B cell (primary cell): ENCODE results near the gene SRPRB. TPM values are rescaled to one million over a fixed set of nuclear protein-coding genes. Genes with fewer than 3 reads are reported as not detected.

ENCODE experiments used
- ATAC-seq: fragments of 200-7000 bp; cut with Tn5 transposase; one replicate; pipeline ENCODE4 v1.10.0; 2021; ENCODE audit warnings: low read depth, mild to moderate bottlenecking, moderate number of reproducible peaks, moderate library complexity
- CTCF ChIA-PET: fragments of 350-600 bp; sonication (Branson Sonifier 250); formaldehyde crosslinking; loops from one replicate; lab custom pipeline; 2021; ENCODE audit warnings: antibody characterized with exemption, inconsistent platforms; lab: Charles Lee
- POLR2A ChIA-PET: fragments of 350-600 bp; sonication (Branson Sonifier 250); formaldehyde crosslinking; loops from one replicate; lab custom pipeline; 2021; ENCODE audit warnings: antibody characterized with exemption; lab: Charles Lee
- DNase-seq: peaks from one replicate; pipeline ENCODE4 v3.0.0; 2013
- H2AFZ ChIP-seq: 2 replicates; pipeline ENCODE4 v1.6.1; 2012; ENCODE audit warnings: mild to moderate bottlenecking, low read depth, low read length; ENCODE audit not compliant: insufficient read depth, poor library complexity, severe bottlenecking
- H3K27ac ChIP-seq, 2 donors: 1 replicate in 1 of 2; 2 replicates in 1 of 2; pipeline ENCODE4 v1.5.1; 2012 to 2013; ENCODE audit warnings: low read length in 2 of 2, mild to moderate bottlenecking in 2 of 2, moderate library complexity in 1 of 2
- H3K27me3 ChIP-seq, 4 experiments: fragments of 200-600 bp in 1 of 4; sonication (generic) in 1 of 4; replicated peaks in 1 of 4; 1 replicate in 2 of 4; 2 replicates in 2 of 4; pipeline versions ENCODE4 v1.6.1 to v1.7.0; 2013 to 2016; ENCODE audit warnings: low read length in 3 of 4, mild to moderate bottlenecking in 2 of 4, mixed read lengths in 1 of 4, moderate library complexity in 1 of 4; ENCODE audit not compliant: insufficient read depth in 4 of 4, control insufficient read depth in 3 of 4; ENCODE audit errors: control extremely low read depth in 1 of 4
- H3K36me3 ChIP-seq, 2 experiments: replicated peaks in 1 of 2; 1 replicate in 1 of 2; 2 replicates in 1 of 2; pipeline versions ENCODE4 v1.6.1 to v1.7.1; 2013; ENCODE audit warnings: low read length in 1 of 2; ENCODE audit not compliant: insufficient read depth in 2 of 2, control insufficient read depth in 1 of 2; ENCODE audit errors: control extremely low read depth in 1 of 2, extremely low read depth in 1 of 2
- H3K4me1 ChIP-seq, 2 donors: fragments of 200-600 bp in 1 of 2; sonication (generic) in 1 of 2; 1 replicate in 1 of 2; 2 replicates in 1 of 2; pipeline versions ENCODE4 v1.5.1 to v1.6.1; 2013 to 2017; ENCODE audit warnings: low read length in 2 of 2; ENCODE audit not compliant: control insufficient read depth in 2 of 2, insufficient read depth in 2 of 2
- H3K4me2 ChIP-seq: replicated peaks from 2 replicates; pipeline ENCODE3; 2012; ENCODE audit warnings: mild to moderate bottlenecking, low read depth, low read length; ENCODE audit not compliant: poor library complexity, severe bottlenecking
- H3K4me3 ChIP-seq, 5 experiments: fragments of 200-600 bp in 1 of 5; sonication (generic) in 1 of 5; 1 replicate in 3 of 5; 2 replicates in 2 of 5; pipeline versions ENCODE4 v1.5.1 to v1.7.0; 2011 to 2016; ENCODE audit warnings: low read length in 4 of 5, mild to moderate bottlenecking in 4 of 5, low read depth in 2 of 5, control low read depth in 1 of 5, moderate library complexity in 1 of 5; ENCODE audit not compliant: insufficient read depth in 1 of 5; ENCODE audit errors: control extremely low read depth in 1 of 5, extremely low read depth in 1 of 5
- H3K79me2 ChIP-seq: fragments of 200-600 bp; sonication (generic); one replicate; pipeline ENCODE4 v1.6.0; 2016; ENCODE audit warnings: low read length; ENCODE audit not compliant: control insufficient read depth, insufficient read depth
- H3K9ac ChIP-seq: fragments of 200-600 bp; sonication (generic); 2 replicates; pipeline ENCODE4 v1.6.1; 2017; ENCODE audit warnings: mild to moderate bottlenecking, low read length, moderate library complexity
- H3K9me3 ChIP-seq, 3 donors: one replicate each; pipeline versions ENCODE4 v1.6.1 to v1.7.1; 2013; ENCODE audit warnings: low read length in 2 of 3; ENCODE audit not compliant: control insufficient read depth in 2 of 3, insufficient read depth in 1 of 3; ENCODE audit errors: control extremely low read depth in 1 of 3
- H4K20me1 ChIP-seq: 2 replicates; pipeline ENCODE4 v1.6.0; 2012; ENCODE audit warnings: mild to moderate bottlenecking, low read length; ENCODE audit not compliant: insufficient read depth, control insufficient read depth, poor library complexity, severe bottlenecking
- H3K27ac Mint-ChIP-seq: one replicate; pipeline ENCODE4 v1.8.0; 2021; ENCODE audit warnings: mixed read lengths
- H3K27me3 Mint-ChIP-seq: one replicate; pipeline ENCODE4 v1.8.0; 2021; ENCODE audit warnings: mixed read lengths
- H3K4me1 Mint-ChIP-seq: one replicate; pipeline ENCODE4 v1.8.0; 2021; ENCODE audit warnings: mixed read lengths
- H3K4me3 Mint-ChIP-seq: one replicate; pipeline ENCODE4 v1.8.0; 2021; ENCODE audit warnings: mixed read lengths
- H3K9me3 Mint-ChIP-seq: one replicate; pipeline ENCODE4 v1.8.0; 2022; ENCODE audit warnings: mixed read lengths; ENCODE audit not compliant: insufficient read depth
- EZH2 ChIP-seq: IDR thresholded peaks from 2 replicates; pipeline ENCODE4 v1.6.1; 2012; ENCODE audit warnings: borderline replicate concordance, low read depth, mild to moderate bottlenecking, moderate library complexity, low read length; ENCODE audit not compliant: insufficient read depth, poor library complexity, severe bottlenecking
- WGBS: methylation state at CpG from one replicate; pipeline ENCODE4 v1.1.5; 2013; ENCODE audit warnings: missing lambda C conversion rate; ENCODE audit not compliant: insufficient coverage; 5-methylcytosine and 5-hydroxymethylcytosine counted together
- intact Hi-C: fragments of 100-400 bp; cut with micrococcal nuclease; formaldehyde crosslinking; loops from one replicate; pipeline ENCODE4 v1.10.0; 2022
- polyA plus RNA-seq: library from polyadenylated mRNA; depleted of rRNA; stranded (reverse); fragments of >200 nt; gene quantifications from 2 replicates; pipeline ENCODE4 v1.2.3, GENCODE V29; 2012
- total RNA-seq, 2 donors: library from RNA; stranded (reverse); fragments of 120-200 nt in 1 of 2; gene quantifications; 1 replicate in 1 of 2; 2 replicates in 1 of 2; pipeline versions ENCODE4 v1.2.3 to v1.2.4, GENCODE V29; 2013 to 2022
- TF ChIP-seq, protein P1 (sequence below): fragments of 200-600 bp; IDR thresholded peaks from one replicate; pipeline ENCODE4 v1.8.0; 2022; ENCODE audit warnings: antibody characterized with exemption, mild to moderate bottlenecking

Gene SRPRB
- total and polyA plus RNA-seq, 2 donors (not counting 1 experiment from before 2014, with no cell fraction given): 10.1 to 28.8 TPM

DNA sequence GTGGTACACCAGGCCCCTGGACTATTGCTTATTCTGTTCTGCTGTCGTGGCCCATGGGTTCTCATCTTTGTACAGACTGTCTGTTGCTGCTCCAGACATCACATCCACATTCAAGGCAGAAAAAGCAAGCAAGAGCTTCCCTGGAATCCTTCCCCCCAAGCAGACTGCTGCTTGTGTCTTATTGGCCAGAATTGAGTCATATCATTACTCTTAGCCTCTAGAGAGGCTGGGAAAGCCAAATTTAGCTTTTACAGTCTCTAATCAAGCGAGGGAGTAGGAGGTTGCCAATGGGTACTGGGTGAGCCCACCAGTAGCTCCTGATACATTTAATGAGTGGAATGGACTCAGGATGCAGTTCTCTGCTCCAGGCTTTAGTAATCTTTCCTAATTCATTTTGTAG is 50.7 kb downstream of the SRPRB start:
- no peaks in the 10 kb centered on the region for H3K4me1 ChIP-seq
- H3K27ac ChIP-seq: no peak overlapping the region
- H3K9ac ChIP-seq: no peak overlapping the region
- no peaks in the 10 kb centered on the region for H3K79me2 ChIP-seq
- H4K20me1 ChIP-seq: no peaks in the 10 kb centered on the region
- no peak overlapping the region for H3K4me3 ChIP-seq
- Mint-ChIP-seq H3K9me3 (no peaks in the 10 kb centered on the region), H3K4me3 (no peak overlapping the region), H3K27ac (no peak overlapping the region), H3K27me3 (no peaks in the 10 kb centered on the region), H3K4me1 (no peaks in the 10 kb centered on the region)
- no peak for TF ChIP-seq EZH2
- TF ChIP-seq, protein P1, sequence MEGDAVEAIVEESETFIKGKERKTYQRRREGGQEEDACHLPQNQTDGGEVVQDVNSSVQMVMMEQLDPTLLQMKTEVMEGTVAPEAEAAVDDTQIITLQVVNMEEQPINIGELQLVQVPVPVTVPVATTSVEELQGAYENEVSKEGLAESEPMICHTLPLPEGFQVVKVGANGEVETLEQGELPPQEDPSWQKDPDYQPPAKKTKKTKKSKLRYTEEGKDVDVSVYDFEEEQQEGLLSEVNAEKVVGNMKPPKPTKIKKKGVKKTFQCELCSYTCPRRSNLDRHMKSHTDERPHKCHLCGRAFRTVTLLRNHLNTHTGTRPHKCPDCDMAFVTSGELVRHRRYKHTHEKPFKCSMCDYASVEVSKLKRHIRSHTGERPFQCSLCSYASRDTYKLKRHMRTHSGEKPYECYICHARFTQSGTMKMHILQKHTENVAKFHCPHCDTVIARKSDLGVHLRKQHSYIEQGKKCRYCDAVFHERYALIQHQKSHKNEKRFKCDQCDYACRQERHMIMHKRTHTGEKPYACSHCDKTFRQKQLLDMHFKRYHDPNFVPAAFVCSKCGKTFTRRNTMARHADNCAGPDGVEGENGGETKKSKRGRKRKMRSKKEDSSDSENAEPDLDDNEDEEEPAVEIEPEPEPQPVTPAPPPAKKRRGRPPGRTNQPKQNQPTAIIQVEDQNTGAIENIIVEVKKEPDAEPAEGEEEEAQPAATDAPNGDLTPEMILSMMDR: no peak
- POLR2A ChIA-PET: no interaction called here
- no peaks in the 10 kb centered on the region for H3K36me3 ChIP-seq
- WGBS: no CpG with 5 or more reads among the region's 2 CpGs
- no peak overlapping the region for H3K4me2 ChIP-seq
- H3K9me3 ChIP-seq: no peaks in the 10 kb centered on the region
- H2AFZ ChIP-seq: no peak overlapping the region
- ATAC-seq (no peak), DNase-seq (no peak)
- no peaks in the 10 kb centered on the region for H3K27me3 ChIP-seq
- CTCF ChIA-PET: interaction anchor here (0.9 kb wide), 1 partner anchor 9 kb away, joined by 3 read pairs; no protein-coding TSS in a partner anchor
- intact Hi-C loops: no loop called here

DNA sequence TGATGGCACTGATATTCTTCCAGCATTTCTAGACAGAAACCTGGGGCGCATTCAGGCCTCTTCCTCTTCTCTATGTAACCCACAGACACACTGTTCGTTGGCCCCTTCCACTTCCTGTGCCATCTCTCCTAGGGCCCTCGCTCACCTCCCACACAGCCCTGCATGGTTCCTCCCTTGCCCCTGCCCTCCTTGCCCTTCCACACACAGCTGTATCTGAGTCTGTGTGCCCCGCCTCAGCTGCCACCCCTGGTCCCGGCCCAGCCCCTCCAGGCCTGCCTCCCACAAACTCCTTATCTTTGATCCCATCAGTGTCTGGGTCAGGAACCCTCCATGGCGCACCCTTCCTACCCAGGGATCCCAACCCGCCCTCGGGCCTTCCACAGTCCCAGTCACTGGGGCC is 52.2 kb downstream of the SRPRB start:
- ATAC-seq: no peak
- no peaks in the 10 kb centered on the region for H3K9me3 ChIP-seq

More for the DNA sequence above, 52.2 kb downstream of the SRPRB start:
- H3K79me2 ChIP-seq: no peaks in the 10 kb centered on the region
- no peaks in the 10 kb centered on the region for H3K36me3 ChIP-seq
- intact Hi-C loops: no loop called here
- H3K27me3 ChIP-seq: no peaks in the 10 kb centered on the region
- Mint-ChIP-seq H3K9me3 (no peaks in the 10 kb centered on the region), H3K4me3 (no peak overlapping the region), H3K4me1 (no peaks in the 10 kb centered on the region), H3K27me3 (no peaks in the 10 kb centered on the region), H3K27ac (no peak overlapping the region)
- POLR2A ChIA-PET: no interaction called here
- no peak overlapping the region for H3K4me2 ChIP-seq
- no peaks in the 10 kb centered on the region for H3K4me1 ChIP-seq
- no peak overlapping the region for H3K4me3 ChIP-seq
- H3K9ac ChIP-seq: no peak overlapping the region
- 69% methylated on average over 8 of the region's 8 CpGs for WGBS
- no peak for DNase-seq
- no peak for TF ChIP-seq EZH2
- TF ChIP-seq, protein P1: no peak
- no peak overlapping the region for H2AFZ ChIP-seq
- H3K27ac ChIP-seq: no peak overlapping the region
- CTCF ChIA-PET: no interaction called here
- H4K20me1 ChIP-seq: no peaks in the 10 kb centered on the region
